Neural cell (in vitro differentiated cells): ENCODE results near the gene NDRG2.

Source experiments
- EP300 ChIP-seq: fragments of 450-650 bp; conservative IDR thresholded peaks from 2 replicates; pipeline ENCODE4 v1.6.1; 2014; ENCODE audit warnings: antibody characterized with exemption, mild to moderate bottlenecking, moderate library complexity; ENCODE audit not compliant: poor library complexity, severe bottlenecking
- EZH2 ChIP-seq: fragments of 200-600, 300-800 bp; shearing (Covaris generic), sonication (generic); IDR thresholded peaks from 2 replicates; pipeline ENCODE4 v1.6.1; 2014; ENCODE audit warnings: antibody characterized with exemption, low read length, borderline replicate concordance, mild to moderate bottlenecking; ENCODE audit not compliant: insufficient read depth, poor library complexity, severe bottlenecking
- MXI1 ChIP-seq: fragments of 450-650 bp; conservative IDR thresholded peaks from 2 replicates; pipeline ENCODE4 v1.6.1; 2014; ENCODE audit warnings: antibody characterized with exemption, mild to moderate bottlenecking; ENCODE audit not compliant: poor library complexity, severe bottlenecking
- POLR2AphosphoS5 ChIP-seq: IDR thresholded peaks from 2 replicates; pipeline ENCODE4 v1.6.1; 2012
- TAF1 ChIP-seq: IDR thresholded peaks from 2 replicates; pipeline ENCODE4 v1.6.1; 2012; ENCODE audit warnings: low read depth
- TF ChIP-seq, protein P1 (sequence below): fragments of 450-650 bp; IDR thresholded peaks from 2 replicates; pipeline ENCODE4 v1.5.1; 2014; ENCODE audit warnings: antibody characterized with exemption, mild to moderate bottlenecking, moderate library complexity; ENCODE audit not compliant: poor library complexity, severe bottlenecking
- TF ChIP-seq, protein P2 (sequence below): IDR thresholded peaks from 2 replicates; pipeline ENCODE4 v1.6.1; 2012; ENCODE audit warnings: borderline replicate concordance

DNA sequence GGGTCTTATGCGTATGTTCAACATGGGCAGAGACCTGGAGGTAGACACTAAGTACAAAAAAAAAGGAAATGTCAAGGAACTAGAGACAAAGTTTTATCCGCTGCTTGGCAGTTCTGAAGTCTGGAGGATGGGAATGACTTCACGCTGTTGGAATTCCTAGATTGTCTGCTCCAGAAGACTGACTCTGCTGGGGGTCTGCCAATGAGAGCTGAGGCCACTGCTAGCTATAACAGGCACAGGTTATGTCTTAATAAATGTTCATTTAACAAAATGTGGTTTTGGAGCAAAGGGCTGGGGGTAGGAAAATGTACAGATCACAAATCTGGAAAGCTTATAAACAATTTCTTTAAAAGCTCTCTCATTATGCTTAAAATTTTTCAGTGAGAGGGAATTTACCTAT lies 38.6 kb upstream of the NDRG2 start:
- TF ChIP-seq, protein P1, sequence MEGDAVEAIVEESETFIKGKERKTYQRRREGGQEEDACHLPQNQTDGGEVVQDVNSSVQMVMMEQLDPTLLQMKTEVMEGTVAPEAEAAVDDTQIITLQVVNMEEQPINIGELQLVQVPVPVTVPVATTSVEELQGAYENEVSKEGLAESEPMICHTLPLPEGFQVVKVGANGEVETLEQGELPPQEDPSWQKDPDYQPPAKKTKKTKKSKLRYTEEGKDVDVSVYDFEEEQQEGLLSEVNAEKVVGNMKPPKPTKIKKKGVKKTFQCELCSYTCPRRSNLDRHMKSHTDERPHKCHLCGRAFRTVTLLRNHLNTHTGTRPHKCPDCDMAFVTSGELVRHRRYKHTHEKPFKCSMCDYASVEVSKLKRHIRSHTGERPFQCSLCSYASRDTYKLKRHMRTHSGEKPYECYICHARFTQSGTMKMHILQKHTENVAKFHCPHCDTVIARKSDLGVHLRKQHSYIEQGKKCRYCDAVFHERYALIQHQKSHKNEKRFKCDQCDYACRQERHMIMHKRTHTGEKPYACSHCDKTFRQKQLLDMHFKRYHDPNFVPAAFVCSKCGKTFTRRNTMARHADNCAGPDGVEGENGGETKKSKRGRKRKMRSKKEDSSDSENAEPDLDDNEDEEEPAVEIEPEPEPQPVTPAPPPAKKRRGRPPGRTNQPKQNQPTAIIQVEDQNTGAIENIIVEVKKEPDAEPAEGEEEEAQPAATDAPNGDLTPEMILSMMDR = no peak
- TF ChIP-seq EP300 (no peak), TAF1 (no peak), EZH2 (no peak), POLR2AphosphoS5 (no peak), MXI1 (no peak)
- TF ChIP-seq, protein P2, sequence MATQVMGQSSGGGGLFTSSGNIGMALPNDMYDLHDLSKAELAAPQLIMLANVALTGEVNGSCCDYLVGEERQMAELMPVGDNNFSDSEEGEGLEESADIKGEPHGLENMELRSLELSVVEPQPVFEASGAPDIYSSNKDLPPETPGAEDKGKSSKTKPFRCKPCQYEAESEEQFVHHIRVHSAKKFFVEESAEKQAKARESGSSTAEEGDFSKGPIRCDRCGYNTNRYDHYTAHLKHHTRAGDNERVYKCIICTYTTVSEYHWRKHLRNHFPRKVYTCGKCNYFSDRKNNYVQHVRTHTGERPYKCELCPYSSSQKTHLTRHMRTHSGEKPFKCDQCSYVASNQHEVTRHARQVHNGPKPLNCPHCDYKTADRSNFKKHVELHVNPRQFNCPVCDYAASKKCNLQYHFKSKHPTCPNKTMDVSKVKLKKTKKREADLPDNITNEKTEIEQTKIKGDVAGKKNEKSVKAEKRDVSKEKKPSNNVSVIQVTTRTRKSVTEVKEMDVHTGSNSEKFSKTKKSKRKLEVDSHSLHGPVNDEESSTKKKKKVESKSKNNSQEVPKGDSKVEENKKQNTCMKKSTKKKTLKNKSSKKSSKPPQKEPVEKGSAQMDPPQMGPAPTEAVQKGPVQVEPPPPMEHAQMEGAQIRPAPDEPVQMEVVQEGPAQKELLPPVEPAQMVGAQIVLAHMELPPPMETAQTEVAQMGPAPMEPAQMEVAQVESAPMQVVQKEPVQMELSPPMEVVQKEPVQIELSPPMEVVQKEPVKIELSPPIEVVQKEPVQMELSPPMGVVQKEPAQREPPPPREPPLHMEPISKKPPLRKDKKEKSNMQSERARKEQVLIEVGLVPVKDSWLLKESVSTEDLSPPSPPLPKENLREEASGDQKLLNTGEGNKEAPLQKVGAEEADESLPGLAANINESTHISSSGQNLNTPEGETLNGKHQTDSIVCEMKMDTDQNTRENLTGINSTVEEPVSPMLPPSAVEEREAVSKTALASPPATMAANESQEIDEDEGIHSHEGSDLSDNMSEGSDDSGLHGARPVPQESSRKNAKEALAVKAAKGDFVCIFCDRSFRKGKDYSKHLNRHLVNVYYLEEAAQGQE = no peak
